Liver (tissue), 9 donors: ENCODE results near the gene VDAC1. TPM values are rescaled to one million over a fixed set of nuclear protein-coding genes. Genes with fewer than 3 reads are reported as not detected.

Source experiments
- DNase-seq: peaks from one replicate; pipeline ENCODE4 v3.0.0-alpha.2; 2017; ENCODE audit warnings: low spot score
- H3K27ac ChIP-seq, 2 donors: one replicate each; pipeline ENCODE4 v1.7.0; 2013; ENCODE audit warnings: inconsistent platforms in 2 of 2, low read length in 2 of 2, control low read depth in 1 of 2, low read depth in 1 of 2, mild to moderate bottlenecking in 1 of 2
- H3K27me3 ChIP-seq, 4 donors: one replicate each; pipeline versions ENCODE4 v1.6.1 to v1.7.0; 2013; ENCODE audit warnings: low read length in 3 of 4, inconsistent platforms in 1 of 4, mild to moderate bottlenecking in 1 of 4, moderate library complexity in 1 of 4; ENCODE audit not compliant: control insufficient read depth in 4 of 4, insufficient read depth in 4 of 4
- H3K36me3 ChIP-seq, 4 donors: one replicate each; pipeline versions ENCODE4 v1.6.1 to v1.7.0; 2013; ENCODE audit warnings: low read length in 3 of 4, mild to moderate bottlenecking in 3 of 4, low read depth in 1 of 4, moderate library complexity in 1 of 4; ENCODE audit not compliant: control insufficient read depth in 4 of 4, insufficient read depth in 3 of 4
- H3K4me1 ChIP-seq, 4 donors: one replicate each; pipeline versions ENCODE4 v1.6.1 to v1.7.0; 2013; ENCODE audit warnings: low read length in 3 of 4, mild to moderate bottlenecking in 3 of 4, moderate library complexity in 1 of 4; ENCODE audit not compliant: control insufficient read depth in 4 of 4, insufficient read depth in 4 of 4
- H3K4me3 ChIP-seq, 3 donors: one replicate each; pipeline versions ENCODE4 v1.6.1 to v1.7.0; 2013; ENCODE audit warnings: low read length in 3 of 3, control low read depth in 1 of 3, low read depth in 1 of 3, mild to moderate bottlenecking in 1 of 3
- H3K9ac ChIP-seq, 2 donors: one replicate each; pipeline ENCODE4 v1.7.0; 2013; ENCODE audit warnings: low read length in 2 of 2, mild to moderate bottlenecking in 2 of 2, moderate library complexity in 2 of 2, control low read depth in 1 of 2, low read depth in 1 of 2
- H3K9me3 ChIP-seq, 4 donors: one replicate each; pipeline versions ENCODE4 v1.6.1 to v1.7.0; 2013; ENCODE audit warnings: low read length in 3 of 4; ENCODE audit not compliant: control insufficient read depth in 4 of 4
- EGR1 ChIP-seq, 2 donors: IDR thresholded peaks; 2 replicates each; pipeline ENCODE4 v1.6.1; 2016 to 2018; ENCODE audit warnings: antibody characterized with exemption in 2 of 2, low read depth in 2 of 2
- GABPA ChIP-seq, 2 donors: IDR thresholded peaks in 1 of 2; conservative IDR thresholded peaks in 1 of 2; 2 replicates each; pipeline ENCODE4 v1.6.1; 2016; ENCODE audit warnings: antibody characterized with exemption in 2 of 2, mild to moderate bottlenecking in 1 of 2, moderate library complexity in 1 of 2
- HNF4A ChIP-seq, 2 donors: conservative IDR thresholded peaks; 2 replicates each; pipeline ENCODE4 v1.6.1; 2016; ENCODE audit warnings: antibody characterized with exemption in 2 of 2, mild to moderate bottlenecking in 2 of 2
- HNF4G ChIP-seq: IDR thresholded peaks from 2 replicates; pipeline ENCODE4 v1.6.1; 2016; ENCODE audit warnings: antibody characterized with exemption
- JUND ChIP-seq, 2 donors: IDR thresholded peaks; 2 replicates each; pipeline ENCODE4 v1.6.1; 2016; ENCODE audit warnings: antibody characterized with exemption in 2 of 2
- RAD21 ChIP-seq, 2 donors: IDR thresholded peaks; 2 replicates each; pipeline ENCODE4 v1.6.1; 2016; ENCODE audit warnings: antibody characterized with exemption in 2 of 2, mild to moderate bottlenecking in 2 of 2
- RXRA ChIP-seq, 2 donors: IDR thresholded peaks; 2 replicates each; pipeline ENCODE4 v1.6.1; 2017 to 2018; ENCODE audit warnings: antibody characterized with exemption in 2 of 2, mild to moderate bottlenecking in 1 of 2
- SP1 ChIP-seq: IDR thresholded peaks from 2 replicates; pipeline ENCODE4 v1.6.1; 2018; ENCODE audit warnings: antibody characterized with exemption, mild to moderate bottlenecking
- TAF1 ChIP-seq: conservative IDR thresholded peaks from 2 replicates; pipeline ENCODE4 v1.6.1; 2016; ENCODE audit warnings: antibody characterized with exemption, mild to moderate bottlenecking
- YY1 ChIP-seq: IDR thresholded peaks from 2 replicates; pipeline ENCODE4 v1.6.1; 2016; ENCODE audit warnings: antibody characterized with exemption, mild to moderate bottlenecking
- WGBS: extraction: QIAGEN DNeasy Blood & Tissue Kit; methylation state at CpG from one replicate; pipeline ENCODE4 v1.1.7; 2013; 5-methylcytosine and 5-hydroxymethylcytosine counted together
- polyA plus RNA-seq, 2 donors: library from polyadenylated mRNA; stranded (reverse) in 1 of 2; unstranded in 1 of 2; fragments of 200-250 nt in 1 of 2; fragments of >200 nt in 1 of 2; fragmentation: Nextera tagmentation in 1 of 2; extraction: Ambion mirVana in 1 of 2; gene quantifications; one replicate each; pipeline versions ENCODE4 v1.2.1 to v1.2.3, GENCODE V29; 2013 to 2015
- total RNA-seq, 2 donors: library from RNA; depleted of rRNA; stranded (reverse); fragments of >200 nt; gene quantifications; one replicate each; pipeline ENCODE4 v1.2.3, GENCODE V29; 2014
- TF ChIP-seq, protein P1 (sequence below): IDR thresholded peaks from 2 replicates; pipeline ENCODE4 v1.6.1; 2016; ENCODE audit warnings: antibody characterized with exemption
- TF ChIP-seq, protein P2 (sequence below): IDR thresholded peaks from 2 replicates; pipeline ENCODE4 v1.6.1; 2016; ENCODE audit warnings: antibody characterized with exemption, mild to moderate bottlenecking
- TF ChIP-seq, protein P3 (sequence below): IDR thresholded peaks from 2 replicates; pipeline ENCODE4 v1.6.1; 2016; ENCODE audit warnings: antibody characterized with exemption
- TF ChIP-seq, protein P4 (sequence below): IDR thresholded peaks from 2 replicates; pipeline ENCODE4 v1.6.1; 2016; ENCODE audit warnings: antibody characterized with exemption
- donor health status: healthy.
- donor health status: healthy.
- donor health status: healthy.
- donor health status: healthy.
- donor health status: healthy.

VDAC1 gene
- total and polyA plus RNA-seq, 4 donors, result 85.4 to 139 (median 121) TPM

DNA sequence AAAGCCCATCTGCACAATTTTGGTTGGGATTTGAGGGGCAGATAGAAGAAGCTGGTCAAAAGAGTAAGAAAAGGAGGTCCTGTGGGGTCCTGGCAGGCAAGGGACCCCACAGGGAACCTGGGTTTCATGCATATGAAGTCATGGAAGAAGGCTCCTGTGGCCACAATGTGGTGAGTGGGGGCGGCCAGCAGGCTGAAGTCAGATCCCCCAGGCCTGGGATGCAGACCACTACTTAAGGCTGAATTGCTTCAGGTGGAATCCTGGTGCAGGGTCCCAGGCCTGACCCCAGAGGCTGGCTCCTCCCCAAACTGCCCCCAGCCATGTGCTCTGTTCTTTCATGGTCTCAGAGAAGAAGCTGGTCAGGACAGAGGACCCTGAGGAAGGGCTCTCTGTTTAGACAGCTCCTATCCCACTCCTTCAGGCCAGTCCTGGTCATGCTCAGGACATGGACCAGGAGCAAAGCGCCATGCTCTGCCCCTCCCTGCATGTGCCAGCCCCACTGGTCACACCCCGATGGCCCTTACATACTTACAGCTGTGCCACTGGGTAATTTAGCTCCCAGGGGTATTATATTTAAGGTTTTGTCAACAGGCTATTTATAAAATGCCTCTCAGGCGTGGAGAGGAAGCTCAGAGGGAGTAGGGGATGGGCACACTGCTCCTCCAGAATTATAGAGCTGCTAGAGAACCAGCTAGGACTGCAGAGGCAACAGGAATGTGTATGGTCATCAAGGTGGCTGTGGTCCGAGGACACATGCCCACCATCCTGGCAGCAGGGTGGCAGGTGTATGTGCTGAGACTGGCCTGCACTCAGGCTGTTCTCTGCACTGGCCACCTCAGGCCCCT lies 69.7 kb downstream of the VDAC1 start:
- Histone ChIP-seq H3K4me1 (no peaks in the 10 kb centered on the region), H3K4me3 (no peak overlapping the region), H3K36me3 (no peaks in the 10 kb centered on the region), H3K9me3 (no peaks in the 10 kb centered on the region), H3K9ac (no peak overlapping the region), H3K27ac (no peak overlapping the region), H3K27me3 (no peaks in the 10 kb centered on the region)
- no peak for DNase-seq
- WGBS, result 92% methylated on average over 5 of the region's 5 CpGs
- TF ChIP-seq SP1 (no peak), YY1 (no peak), RXRA (IDR thresholded peaks at IDR 0.05) (no peak), HNF4G (no peak), EGR1 (IDR thresholded peaks at IDR 0.05; ENCODE audit: low read depth in 2 of 2) (no peak), GABPA (IDR thresholded peaks at IDR 0.05 in 1 of 2, conservative IDR thresholded peaks at IDR 0.05 in 1 of 2) (no peak), JUND (IDR thresholded peaks at IDR 0.05) (no peak), HNF4A (conservative IDR thresholded peaks at IDR 0.05) (no peak), TAF1 (no peak)
- TF ChIP-seq, protein P1, sequence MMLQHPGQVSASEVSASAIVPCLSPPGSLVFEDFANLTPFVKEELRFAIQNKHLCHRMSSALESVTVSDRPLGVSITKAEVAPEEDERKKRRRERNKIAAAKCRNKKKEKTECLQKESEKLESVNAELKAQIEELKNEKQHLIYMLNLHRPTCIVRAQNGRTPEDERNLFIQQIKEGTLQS, result no peak
- TF ChIP-seq, protein P2, sequence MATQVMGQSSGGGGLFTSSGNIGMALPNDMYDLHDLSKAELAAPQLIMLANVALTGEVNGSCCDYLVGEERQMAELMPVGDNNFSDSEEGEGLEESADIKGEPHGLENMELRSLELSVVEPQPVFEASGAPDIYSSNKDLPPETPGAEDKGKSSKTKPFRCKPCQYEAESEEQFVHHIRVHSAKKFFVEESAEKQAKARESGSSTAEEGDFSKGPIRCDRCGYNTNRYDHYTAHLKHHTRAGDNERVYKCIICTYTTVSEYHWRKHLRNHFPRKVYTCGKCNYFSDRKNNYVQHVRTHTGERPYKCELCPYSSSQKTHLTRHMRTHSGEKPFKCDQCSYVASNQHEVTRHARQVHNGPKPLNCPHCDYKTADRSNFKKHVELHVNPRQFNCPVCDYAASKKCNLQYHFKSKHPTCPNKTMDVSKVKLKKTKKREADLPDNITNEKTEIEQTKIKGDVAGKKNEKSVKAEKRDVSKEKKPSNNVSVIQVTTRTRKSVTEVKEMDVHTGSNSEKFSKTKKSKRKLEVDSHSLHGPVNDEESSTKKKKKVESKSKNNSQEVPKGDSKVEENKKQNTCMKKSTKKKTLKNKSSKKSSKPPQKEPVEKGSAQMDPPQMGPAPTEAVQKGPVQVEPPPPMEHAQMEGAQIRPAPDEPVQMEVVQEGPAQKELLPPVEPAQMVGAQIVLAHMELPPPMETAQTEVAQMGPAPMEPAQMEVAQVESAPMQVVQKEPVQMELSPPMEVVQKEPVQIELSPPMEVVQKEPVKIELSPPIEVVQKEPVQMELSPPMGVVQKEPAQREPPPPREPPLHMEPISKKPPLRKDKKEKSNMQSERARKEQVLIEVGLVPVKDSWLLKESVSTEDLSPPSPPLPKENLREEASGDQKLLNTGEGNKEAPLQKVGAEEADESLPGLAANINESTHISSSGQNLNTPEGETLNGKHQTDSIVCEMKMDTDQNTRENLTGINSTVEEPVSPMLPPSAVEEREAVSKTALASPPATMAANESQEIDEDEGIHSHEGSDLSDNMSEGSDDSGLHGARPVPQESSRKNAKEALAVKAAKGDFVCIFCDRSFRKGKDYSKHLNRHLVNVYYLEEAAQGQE, result no peak
- TF ChIP-seq, protein P3, sequence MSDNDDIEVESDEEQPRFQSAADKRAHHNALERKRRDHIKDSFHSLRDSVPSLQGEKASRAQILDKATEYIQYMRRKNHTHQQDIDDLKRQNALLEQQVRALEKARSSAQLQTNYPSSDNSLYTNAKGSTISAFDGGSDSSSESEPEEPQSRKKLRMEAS, result no peak
- TF ChIP-seq, protein P4, sequence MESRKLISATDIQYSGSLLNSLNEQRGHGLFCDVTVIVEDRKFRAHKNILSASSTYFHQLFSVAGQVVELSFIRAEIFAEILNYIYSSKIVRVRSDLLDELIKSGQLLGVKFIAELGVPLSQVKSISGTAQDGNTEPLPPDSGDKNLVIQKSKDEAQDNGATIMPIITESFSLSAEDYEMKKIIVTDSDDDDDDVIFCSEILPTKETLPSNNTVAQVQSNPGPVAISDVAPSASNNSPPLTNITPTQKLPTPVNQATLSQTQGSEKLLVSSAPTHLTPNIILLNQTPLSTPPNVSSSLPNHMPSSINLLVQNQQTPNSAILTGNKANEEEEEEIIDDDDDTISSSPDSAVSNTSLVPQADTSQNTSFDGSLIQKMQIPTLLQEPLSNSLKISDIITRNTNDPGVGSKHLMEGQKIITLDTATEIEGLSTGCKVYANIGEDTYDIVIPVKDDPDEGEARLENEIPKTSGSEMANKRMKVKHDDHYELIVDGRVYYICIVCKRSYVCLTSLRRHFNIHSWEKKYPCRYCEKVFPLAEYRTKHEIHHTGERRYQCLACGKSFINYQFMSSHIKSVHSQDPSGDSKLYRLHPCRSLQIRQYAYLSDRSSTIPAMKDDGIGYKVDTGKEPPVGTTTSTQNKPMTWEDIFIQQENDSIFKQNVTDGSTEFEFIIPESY, result no peak

DNA sequence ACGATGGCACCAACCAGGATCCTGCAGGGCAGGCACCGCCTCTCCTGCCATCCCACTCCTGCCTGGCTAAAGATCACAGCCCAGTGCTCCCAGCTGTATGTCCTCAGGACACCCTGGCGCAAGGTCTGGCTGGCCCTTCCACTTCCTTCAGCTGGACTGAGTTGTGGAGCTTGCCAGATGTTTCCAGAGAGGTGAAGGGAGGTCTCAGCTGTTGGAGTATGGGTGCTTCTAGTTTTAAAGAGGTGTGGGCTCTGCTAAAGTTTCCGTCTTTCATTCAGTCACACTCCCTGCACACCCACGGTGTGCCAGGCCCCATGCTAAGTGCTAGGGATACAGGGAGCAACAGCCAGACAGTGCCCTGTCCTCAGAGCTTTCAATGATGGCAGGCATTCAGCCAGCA lies 70.5 kb downstream of the VDAC1 start:
- no peak for DNase-seq
- no peaks in the 10 kb centered on the region for H3K9me3 ChIP-seq
- H3K36me3 ChIP-seq, result no peaks in the 10 kb centered on the region
- no peak overlapping the region for H3K27ac ChIP-seq
- TF ChIP-seq YY1, result no peak
- TF ChIP-seq RAD21 (IDR thresholded peaks at IDR 0.05), result no peak
- TF ChIP-seq, protein P2, result no peak
- TF ChIP-seq TAF1, result no peak
- TF ChIP-seq HNF4A (conservative IDR thresholded peaks at IDR 0.05), result no peak
- H3K9ac ChIP-seq, result no peak overlapping the region
- H3K4me1 ChIP-seq, result no peaks in the 10 kb centered on the region
- no peak overlapping the region for H3K4me3 ChIP-seq
- 85% methylated on average over 5 of the region's 5 CpGs for WGBS
- H3K27me3 ChIP-seq, result no peaks in the 10 kb centered on the region
